Measurements from ENCODE around the gene DNAH14. TPM values are rescaled to one million over a fixed set of nuclear protein-coding genes. Genes with fewer than 3 reads are reported as not detected.

The DNAH14 gene
- total RNA-seq, 2 donors from 2014 or later = 36.6 to 41.6 TPM

DNA sequence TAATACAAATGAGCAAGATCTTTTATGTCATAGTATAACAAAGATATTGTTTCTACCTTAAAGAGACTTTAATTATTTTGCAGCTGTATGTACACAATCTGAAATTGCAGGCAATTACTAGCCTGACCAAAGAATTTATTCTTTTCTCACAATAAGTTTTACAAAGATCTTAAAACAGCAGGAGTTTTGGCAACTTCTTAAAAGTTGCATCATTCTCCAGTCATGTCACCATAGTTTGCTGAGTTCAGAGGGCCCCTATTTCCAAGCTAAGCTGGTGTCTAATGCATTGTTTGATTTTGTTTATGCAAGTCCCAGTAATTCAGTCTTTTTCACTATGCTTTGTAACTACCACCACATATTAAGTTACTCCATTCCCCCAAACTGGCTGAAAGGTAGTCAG, 114.8 kb downstream of the DNAH14 start:
- H3K9me3 ChIP-seq (ENCODE audit: control insufficient read depth, low read length) = no peaks in the 10 kb centered on the region
- peaks cover 3% of the 10 kb centered on the region for H3K36me3 Mint-ChIP-seq (ENCODE audit: low read depth)
- TF ChIP-seq, protein P1, sequence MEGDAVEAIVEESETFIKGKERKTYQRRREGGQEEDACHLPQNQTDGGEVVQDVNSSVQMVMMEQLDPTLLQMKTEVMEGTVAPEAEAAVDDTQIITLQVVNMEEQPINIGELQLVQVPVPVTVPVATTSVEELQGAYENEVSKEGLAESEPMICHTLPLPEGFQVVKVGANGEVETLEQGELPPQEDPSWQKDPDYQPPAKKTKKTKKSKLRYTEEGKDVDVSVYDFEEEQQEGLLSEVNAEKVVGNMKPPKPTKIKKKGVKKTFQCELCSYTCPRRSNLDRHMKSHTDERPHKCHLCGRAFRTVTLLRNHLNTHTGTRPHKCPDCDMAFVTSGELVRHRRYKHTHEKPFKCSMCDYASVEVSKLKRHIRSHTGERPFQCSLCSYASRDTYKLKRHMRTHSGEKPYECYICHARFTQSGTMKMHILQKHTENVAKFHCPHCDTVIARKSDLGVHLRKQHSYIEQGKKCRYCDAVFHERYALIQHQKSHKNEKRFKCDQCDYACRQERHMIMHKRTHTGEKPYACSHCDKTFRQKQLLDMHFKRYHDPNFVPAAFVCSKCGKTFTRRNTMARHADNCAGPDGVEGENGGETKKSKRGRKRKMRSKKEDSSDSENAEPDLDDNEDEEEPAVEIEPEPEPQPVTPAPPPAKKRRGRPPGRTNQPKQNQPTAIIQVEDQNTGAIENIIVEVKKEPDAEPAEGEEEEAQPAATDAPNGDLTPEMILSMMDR (conservative IDR thresholded peaks at IDR 0.05) = no peak
- H3K27me3 ChIP-seq (ENCODE audit: control insufficient read depth, insufficient read depth, low read length, poor library complexity, severe bottlenecking) = no peaks in the 10 kb centered on the region
- no peaks in the 10 kb centered on the region for H3K9me3 Mint-ChIP-seq
- no peak overlapping the region for H3K4me3 ChIP-seq (ENCODE audit: low read length)
- H3K27ac Mint-ChIP-seq = no peak overlapping the region
- H3K4me3 Mint-ChIP-seq = no peak overlapping the region
- H3K9ac ChIP-seq (ENCODE audit: extremely low read depth, low read length, poor library complexity, severe bottlenecking) = no peak overlapping the region
- H3K4me1 ChIP-seq (ENCODE audit: control insufficient read depth, insufficient read depth, low read length) = no peaks in the 10 kb centered on the region
- no peaks in the 10 kb centered on the region for H3K27me3 Mint-ChIP-seq (ENCODE audit: insufficient read depth)
- H3K4me1 Mint-ChIP-seq = peaks cover 11% of the 10 kb centered on the region
- no peaks in the 10 kb centered on the region for H3K36me3 ChIP-seq (ENCODE audit: control insufficient read depth, insufficient read depth, low read length)
- no peak for DNase-seq
- H3K27ac ChIP-seq (ENCODE audit: low read depth, low read length) = no peak overlapping the region

DNA sequence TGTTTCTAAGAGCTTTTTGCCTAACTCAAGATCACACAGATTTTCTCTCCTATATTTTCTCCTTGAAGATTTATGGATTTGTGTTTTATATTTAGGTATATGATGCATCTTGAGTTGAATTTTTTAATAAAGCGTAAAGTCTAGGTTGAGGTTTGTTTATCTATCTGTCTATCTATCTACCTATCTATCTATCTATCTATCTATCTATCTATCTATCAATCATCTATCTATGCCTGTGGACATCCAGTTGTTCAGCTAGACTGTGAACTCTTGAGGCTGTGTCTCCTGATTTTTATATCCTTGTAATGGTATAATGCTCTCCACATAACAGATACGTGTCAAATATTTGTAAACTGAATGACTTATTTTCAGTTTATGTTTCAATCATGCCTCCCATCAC, 120.1 kb downstream of the DNAH14 start:
- no peak overlapping the region for H3K9ac ChIP-seq (ENCODE audit: extremely low read depth, low read length, poor library complexity, severe bottlenecking)
- Mint-ChIP-seq H3K4me1 (no peaks in the 10 kb centered on the region), H3K9me3 (no peaks in the 10 kb centered on the region), H3K27me3 (ENCODE audit: insufficient read depth) (no peaks in the 10 kb centered on the region), H3K4me3 (no peak overlapping the region), H3K36me3 (ENCODE audit: low read depth) (no peaks in the 10 kb centered on the region), H3K27ac (no peak overlapping the region)
- no peaks in the 10 kb centered on the region for H3K9me3 ChIP-seq (ENCODE audit: control insufficient read depth, low read length)
- no peaks in the 10 kb centered on the region for H3K4me1 ChIP-seq (ENCODE audit: control insufficient read depth, insufficient read depth, low read length)
- H3K27me3 ChIP-seq (ENCODE audit: control insufficient read depth, insufficient read depth, low read length, poor library complexity, severe bottlenecking) = no peaks in the 10 kb centered on the region
- WGBS, 2 experiments (ENCODE audit: insufficient coverage in 1 of 2, insufficient read length in 1 of 2) = 86% methylated on average over 2 of the region's 2 CpGs; no CpG with 5 or more reads in 1 of the 2 experiments
- H3K4me3 ChIP-seq (ENCODE audit: low read length) = no peak overlapping the region
- TF ChIP-seq, protein P1 (conservative IDR thresholded peaks at IDR 0.05) = no peak
- no peak for DNase-seq
- no peaks in the 10 kb centered on the region for H3K36me3 ChIP-seq (ENCODE audit: control insufficient read depth, insufficient read depth, low read length)
- no peak overlapping the region for H3K27ac ChIP-seq (ENCODE audit: low read depth, low read length)

DNA sequence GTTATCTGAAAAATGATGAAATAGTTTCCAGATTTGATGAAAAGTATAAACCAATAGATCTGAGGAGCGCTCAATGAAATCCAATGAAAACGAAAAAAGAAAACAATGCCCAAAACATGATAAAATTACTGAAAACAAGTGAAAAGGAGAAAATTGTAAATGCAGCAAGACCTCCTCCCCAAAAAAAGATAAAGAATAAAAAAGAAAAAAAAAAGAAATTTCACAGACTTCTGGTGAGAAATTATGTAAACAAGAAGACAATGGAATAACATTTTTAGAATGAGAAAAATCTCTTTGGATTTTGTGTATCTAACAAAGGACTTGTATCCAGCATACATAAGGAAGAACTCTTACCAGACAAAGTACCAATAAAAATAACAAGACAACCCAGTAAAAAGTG, 134.2 kb downstream of the DNAH14 start:
- H3K9me3 Mint-ChIP-seq = peaks cover 34% of the 10 kb centered on the region
- peaks cover 20% of the 10 kb centered on the region for H3K36me3 Mint-ChIP-seq (ENCODE audit: low read depth)
- DNase-seq = no peak
- H3K4me3 Mint-ChIP-seq = no peak overlapping the region
- Histone ChIP-seq H3K4me1 (ENCODE audit: control insufficient read depth, insufficient read depth, low read length) (no peaks in the 10 kb centered on the region), H3K27ac (ENCODE audit: low read depth, low read length) (no peak overlapping the region), H3K27me3 (ENCODE audit: control insufficient read depth, insufficient read depth, low read length, poor library complexity, severe bottlenecking) (no peaks in the 10 kb centered on the region), H3K9me3 (ENCODE audit: control insufficient read depth, low read length) (peaks cover 21% of the 10 kb centered on the region), H3K36me3 (ENCODE audit: control insufficient read depth, insufficient read depth, low read length) (no peaks in the 10 kb centered on the region), H3K4me3 (ENCODE audit: low read length) (no peak overlapping the region), H3K9ac (ENCODE audit: extremely low read depth, low read length, poor library complexity, severe bottlenecking) (no peak overlapping the region)
- no peak overlapping the region for H3K27ac Mint-ChIP-seq
- WGBS, 2 experiments (ENCODE audit: insufficient coverage in 1 of 2, insufficient read length in 1 of 2) = 100% methylated on average over 2 of the region's 2 CpGs; no CpG with 5 or more reads in 1 of the 2 experiments
- no peaks in the 10 kb centered on the region for H3K4me1 Mint-ChIP-seq
- H3K27me3 Mint-ChIP-seq (ENCODE audit: insufficient read depth) = no peaks in the 10 kb centered on the region
- TF ChIP-seq, protein P1 (conservative IDR thresholded peaks at IDR 0.05) = no peak
